HG03439 (cell line): Measurements from ENCODE around the gene GNB3.

ENCODE experiments used
- ATAC-seq: cut with Tn5 transposase; IDR thresholded peaks from one replicate; pipeline ENCODE4 v1.9.1; 2021; ENCODE audit warnings: mild to moderate bottlenecking, moderate library complexity; ENCODE audit not compliant: unreplicated experiment

Gene GNB3

DNA sequence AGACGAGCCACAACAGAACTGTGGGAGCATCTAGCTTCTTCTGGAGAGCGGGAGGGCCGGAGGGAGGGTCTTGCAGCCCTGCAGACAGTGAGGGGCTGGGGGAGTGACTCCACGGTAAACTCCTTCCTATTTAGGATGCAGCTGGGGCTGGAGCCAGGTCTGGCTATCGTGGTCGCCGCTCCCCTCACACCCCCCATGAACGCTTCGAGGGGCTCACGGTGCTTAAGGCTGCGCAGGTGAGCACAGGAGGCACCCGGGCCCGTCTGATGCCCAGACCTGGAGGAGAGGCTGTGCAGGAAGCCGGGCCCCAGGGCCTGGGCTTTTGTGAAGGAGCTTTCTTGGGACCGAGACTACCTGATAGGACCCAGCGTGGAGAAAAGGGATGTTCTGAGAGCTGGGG lies 3.9 kb upstream of the GNB3 start:
- no peak for ATAC-seq

DNA sequence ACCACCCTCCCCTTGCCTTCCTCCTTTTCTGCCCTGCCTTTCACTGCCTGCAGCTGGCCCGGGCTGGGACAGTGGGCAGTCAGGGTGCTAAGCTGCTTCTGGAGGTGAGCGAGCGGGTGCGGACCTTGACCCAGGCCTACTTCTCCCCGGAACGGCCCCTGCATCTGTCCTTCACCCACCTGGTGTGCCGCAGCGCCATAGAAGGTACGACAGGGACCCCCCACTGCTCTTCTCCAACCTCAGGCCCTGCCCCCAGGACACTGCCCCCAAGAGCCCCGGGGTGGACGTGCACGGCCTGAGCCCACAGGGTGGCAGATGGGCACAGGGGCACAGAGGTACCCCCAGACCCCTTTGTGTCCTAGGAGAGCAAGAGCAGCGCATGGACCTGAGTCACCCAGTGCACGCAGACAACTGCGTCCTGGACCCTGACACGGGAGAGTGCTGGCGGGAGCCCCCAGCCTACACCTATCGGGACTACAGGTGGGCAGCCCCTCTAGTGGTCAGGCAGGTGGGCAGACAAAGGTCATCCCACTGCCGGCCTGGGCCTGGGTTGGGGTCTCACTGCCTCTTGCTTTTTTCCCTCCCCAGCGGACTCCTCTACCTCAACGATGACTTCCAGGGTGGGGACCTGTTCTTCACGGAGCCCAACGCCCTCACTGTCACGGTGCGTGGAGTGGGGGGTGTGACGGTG lies 3.2 kb upstream of the GNB3 start:
- no peak for ATAC-seq

DNA sequence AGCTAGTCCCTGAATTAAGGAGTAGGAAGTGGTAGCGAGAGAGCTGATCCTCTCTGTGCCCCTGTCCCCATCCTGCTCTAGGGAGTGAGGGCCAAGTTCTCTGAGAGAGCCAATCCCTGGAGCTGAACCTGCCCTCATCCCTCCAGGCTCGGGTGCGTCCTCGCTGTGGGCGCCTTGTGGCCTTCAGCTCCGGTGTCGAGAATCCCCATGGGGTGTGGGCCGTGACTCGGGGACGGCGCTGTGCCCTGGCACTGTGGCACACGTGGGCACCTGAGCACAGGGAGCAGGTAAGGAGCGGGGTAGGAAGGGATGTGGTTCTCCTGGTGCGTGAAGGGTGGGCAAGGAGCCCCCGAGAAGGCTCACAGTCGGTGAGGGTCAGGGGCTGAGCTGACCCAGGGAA lies 1.9 kb upstream of the GNB3 start:
- ATAC-seq: no peak

DNA sequence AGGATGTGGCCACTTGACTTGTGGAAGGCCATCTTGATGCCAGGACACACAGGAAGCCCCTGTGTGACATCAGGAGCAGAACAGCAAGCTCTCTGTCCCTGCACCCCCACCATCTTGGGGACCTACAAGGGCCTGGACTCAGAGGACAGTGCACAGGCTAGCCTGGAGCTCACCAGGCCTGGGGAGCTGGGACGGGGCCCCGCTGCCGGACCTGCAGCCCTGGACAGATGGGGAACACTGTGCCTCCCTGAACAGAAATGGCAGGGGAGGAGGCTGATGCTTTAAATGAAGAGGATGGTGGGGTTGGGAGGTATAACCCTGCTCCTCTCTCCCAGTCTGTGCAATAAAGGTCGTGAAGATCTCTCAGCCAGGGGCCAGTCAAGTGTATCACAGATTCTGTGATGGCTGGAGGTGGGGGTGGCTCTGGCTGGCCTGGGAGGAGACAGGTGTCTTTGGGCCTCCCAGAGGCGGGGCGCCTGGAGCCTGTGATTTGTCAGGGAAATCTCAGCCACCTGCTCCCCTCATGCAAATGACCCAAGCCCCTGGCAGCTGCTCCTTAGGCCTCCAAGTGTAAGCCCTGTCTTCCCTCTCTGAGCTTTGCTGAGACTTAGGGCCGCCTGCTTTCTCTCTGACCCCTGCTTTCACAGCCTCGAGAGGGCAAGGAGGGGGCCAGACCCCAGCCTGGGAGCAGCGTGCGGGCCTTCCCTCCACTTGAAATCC lies 1.1 kb upstream of the GNB3 start:
- no peak for ATAC-seq

DNA sequence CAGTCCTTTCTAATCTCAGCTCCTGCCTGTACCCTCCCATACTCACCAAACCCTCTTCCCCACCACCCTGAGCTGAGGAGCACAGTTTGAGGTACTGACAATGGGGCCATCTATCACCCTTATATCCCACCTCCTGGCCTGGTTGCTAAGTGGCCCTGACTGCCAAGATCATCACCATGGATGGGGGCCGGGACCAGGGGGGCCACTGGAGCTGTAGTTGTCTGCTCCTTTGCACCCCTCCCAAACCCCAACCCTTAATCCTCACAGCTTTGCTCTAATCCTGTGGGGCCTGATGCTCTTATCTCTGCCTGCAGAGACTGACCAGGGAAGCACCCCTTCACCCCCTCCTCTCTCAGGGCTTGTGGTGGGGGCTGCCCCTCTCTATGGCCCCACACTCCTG lies 395 bp upstream of the GNB3 start:
- no peak for ATAC-seq

DNA sequence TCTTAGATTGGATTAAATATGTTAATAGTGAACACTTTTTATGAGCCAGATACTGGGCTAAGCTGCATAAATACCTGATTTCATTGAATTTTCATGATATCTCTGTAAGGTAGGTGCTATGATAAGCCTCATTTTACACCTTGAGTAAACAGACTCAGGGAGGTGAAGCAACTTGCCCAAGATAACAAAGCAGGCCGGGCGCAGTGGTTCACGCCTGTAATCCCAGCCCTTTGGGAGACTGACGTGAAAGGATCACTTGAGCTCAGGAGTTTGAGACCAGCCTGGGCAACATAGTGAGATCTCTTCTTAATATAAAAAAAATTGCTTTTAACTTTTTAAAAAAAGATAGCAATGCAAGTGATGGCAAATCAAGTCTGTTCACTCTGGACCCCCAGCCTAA lies 1.4 kb downstream of the GNB3 start:
- no peak for ATAC-seq

DNA sequence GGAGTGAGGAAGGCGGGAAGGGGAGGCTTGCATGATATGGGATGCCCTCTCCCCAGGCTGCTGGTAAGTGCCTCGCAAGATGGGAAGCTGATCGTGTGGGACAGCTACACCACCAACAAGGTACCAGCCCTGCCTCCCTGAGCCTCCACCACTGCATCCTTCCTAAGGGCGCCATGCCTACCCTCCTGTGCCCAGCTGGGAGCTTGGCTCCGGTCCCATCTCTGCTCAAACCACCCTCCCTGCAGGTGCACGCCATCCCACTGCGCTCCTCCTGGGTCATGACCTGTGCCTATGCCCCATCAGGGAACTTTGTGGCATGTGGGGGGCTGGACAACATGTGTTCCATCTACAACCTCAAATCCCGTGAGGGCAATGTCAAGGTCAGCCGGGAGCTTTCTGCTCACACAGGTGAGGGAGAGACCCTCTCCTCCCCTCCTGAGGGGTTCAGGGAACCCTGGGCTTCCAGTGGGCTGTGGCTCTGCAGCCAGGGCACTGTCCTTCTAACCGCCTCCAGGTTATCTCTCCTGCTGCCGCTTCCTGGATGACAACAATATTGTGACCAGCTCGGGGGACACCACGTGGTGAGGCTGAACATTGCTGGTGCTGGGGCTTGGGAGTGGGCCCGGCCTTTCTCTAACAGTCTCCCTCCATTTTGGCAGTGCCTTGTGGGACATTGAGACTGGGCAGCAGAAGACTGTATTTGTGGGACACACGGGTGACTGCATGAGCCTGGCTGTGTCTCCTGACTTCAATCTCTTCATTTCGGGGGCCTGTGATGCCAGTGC lies 2.6 kb downstream of the GNB3 start:
- no peak for ATAC-seq

DNA sequence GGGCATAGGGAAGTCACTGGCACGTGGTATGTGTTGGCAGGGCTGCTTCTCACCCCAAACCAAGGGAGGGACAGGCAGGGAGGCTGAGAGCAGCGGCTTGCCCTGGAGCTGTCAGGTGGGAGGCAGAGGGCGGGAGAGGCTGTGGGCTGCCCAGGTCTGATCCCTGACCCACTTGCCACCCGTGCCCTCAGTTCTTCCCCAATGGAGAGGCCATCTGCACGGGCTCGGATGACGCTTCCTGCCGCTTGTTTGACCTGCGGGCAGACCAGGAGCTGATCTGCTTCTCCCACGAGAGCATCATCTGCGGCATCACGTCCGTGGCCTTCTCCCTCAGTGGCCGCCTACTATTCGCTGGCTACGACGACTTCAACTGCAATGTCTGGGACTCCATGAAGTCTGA lies 4.7 kb downstream of the GNB3 start:
- no peak for ATAC-seq

DNA sequence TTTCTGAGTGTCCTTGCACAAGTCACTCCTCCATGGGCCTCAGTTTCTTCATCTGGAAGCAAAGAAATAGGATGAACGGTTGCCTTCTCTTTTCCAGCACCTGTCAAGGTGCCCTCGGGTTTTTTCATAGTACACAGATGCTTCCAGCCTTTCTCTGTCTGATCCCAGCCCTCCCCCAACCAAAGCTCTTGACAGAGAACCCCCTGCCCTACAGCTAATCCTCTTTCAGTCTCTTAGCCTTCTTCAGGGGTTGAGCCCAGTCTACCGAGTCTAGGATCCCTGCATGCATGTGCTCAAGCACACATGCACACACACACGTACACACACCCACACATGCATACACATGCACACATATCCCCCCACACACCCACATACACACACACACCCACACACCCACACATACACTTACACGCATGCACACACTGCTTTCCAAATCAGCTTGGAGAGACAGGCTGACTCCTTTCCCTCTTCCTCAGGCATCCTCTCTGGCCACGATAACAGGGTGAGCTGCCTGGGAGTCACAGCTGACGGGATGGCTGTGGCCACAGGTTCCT lies 5.7 kb downstream of the GNB3 start:
- ATAC-seq: no peak

DNA sequence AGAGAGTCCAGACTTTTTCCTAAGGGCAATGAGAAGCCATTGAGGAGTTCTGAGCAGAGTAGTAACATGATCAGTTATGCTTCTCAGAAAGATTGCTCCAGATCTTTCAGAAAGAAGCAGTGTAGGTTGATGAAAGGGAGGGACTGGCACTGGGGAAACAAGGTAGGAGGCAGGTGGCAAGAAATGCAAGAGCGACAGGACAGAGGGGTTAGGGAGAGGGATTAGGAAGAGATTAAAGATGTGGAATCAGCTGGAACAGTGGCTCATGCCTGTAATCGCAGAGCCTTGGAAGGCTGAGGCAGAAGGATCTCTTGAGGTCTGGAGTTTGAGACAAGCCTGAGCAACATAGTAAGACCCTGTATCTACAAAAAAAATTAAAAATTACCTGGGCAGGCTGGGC lies 7.0 kb downstream of the GNB3 start:
- no peak for ATAC-seq

DNA sequence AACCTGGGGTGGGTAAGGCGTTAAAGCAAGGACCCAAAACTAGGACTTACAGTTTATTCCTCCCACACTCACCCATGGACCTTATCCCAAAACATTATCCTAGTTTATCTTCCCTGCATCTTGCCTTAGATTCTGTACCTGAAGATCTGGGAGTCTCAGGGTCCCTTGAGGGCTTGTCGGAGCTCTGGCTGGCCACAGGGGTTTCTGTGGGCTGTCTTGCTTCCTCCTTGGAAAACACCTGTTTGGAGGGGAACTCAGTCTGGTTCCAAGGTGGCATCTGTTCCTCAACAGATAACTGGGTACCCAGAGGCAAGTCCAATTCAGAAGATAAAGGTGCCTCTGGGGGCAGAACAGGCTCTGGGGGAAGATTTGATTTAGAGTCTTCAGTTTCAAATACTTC lies 8.7 kb downstream of the GNB3 start:
- no peak for ATAC-seq

DNA sequence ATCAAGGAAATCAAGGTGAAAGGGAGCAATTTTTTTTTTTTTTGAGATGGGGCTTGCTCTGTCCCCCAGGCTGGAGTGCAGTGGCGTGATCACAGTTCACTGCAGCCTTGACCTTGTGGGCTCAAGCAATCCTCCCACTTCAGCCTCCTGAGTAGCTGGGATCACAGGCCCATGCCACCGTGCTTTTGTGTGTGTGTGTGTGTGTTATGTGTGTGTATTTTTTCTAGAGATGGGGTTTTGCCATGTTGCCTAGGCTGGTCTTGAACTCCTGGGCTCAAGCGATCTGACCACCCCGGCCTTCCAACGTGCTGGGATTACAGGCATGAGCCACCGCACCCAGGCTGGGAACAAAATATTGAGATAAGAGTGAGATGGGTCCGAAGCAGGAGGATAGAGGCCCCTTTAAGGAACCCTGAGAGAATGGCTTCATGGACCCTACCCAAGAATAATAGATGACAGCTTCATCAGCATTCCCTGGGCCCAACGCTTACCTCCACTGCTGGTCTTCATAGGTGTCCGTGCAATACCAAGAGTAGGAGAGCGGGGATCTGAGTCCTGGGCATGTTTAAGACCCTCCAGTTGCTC lies 9.3 kb downstream of the GNB3 start:
- no peak for ATAC-seq

DNA sequence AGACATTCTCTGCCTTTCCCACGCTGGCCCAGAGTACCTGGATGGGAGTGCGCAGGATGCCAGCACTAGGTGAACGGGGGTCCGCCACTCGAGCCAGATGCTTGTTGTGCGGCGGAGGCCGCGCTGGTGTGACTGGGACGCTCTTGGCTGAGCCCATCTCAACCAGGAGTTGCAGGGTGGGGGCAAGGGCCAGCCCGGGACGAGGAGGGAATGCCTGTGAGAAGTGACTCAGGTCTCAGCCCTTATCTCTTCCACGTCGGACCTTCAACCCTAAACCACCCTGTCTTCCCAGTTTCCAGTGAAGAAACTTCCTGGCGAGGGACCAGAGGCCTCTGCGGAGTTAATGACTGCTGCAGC lies 10.0 kb downstream of the GNB3 start:
- ATAC-seq: no peak

DNA sequence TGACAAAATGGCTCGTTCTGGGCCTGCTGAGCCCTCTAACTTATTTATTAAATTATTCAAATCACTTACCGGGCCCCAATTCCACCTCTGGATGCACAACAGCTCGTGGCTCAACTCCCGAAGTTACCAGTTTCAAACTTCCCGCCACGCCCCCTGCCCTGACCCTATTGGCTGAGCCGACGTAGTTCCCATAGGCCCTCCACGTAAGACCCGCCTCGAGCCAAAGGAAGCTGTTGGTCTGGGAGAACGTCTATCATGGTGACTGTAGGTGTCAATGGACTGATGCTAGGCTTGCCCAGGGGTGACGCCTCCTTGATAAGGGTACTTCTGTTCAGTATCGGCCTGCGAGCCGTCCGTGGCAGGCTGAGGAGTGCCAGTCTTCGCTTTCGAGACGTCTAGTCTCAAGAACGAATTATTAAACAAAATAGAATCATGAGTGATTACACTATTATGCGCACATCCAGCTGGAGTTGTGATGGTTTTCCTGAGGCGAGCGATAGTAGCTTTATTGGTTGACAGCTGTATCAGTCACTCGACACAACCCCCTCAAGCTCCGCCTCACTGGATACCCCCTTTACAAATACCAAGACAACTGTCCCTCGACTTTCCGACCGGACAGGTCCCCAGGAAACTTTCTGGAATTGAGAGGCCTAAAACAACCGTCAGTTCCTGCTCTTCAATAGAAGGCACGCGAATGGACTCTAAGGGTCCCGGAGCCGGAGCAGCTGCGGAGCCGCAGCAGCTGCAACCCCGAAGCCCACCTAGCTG lies 10.6 kb downstream of the GNB3 start, which contains the start of gene CDCA3:
Gene CDCA3 (minus strand): TSS at position 134 of the 768 bp plus-strand sequence. CDS start 334 bp downstream, outside the sequence.
- peak; percentile 59 for ATAC-seq

DNA sequence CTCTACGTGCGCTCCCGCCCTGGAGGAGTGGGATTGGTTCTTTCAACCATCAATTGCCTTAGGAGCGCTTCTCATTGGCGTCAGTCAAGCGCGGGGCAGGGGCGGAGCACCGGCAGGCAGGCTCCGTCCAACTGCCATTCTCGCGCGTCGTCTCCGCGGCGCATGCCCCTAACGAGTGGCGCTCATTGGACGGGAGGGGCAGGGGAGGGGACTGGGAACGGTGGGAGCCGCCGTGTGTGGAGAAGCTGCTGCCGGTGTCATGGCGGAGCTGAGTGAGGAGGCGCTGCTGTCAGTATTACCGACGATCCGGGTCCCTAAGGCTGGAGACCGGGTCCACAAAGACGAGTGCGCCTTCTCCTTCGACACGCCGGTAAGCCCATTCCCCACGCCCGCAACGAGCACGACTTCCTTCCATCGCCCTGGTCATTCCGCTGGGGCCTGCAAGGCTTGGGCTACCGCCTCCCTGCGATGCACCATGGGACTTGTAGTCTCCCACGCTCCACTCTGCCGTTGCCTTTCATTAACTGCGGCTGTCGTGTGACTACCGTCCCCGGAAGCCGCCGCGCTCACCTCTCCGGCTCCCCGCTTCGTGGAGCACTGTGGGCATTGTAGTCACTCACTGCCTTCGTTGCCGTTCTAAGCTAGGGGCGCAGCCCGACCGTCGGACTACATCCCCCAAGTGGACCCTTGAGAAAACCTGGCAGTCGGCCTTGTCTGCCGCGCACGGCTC lies 11.4 kb downstream of the GNB3 start, which contains the start of gene USP5:
Gene USP5 (plus strand): TSS at position 230 of the 730 bp plus-strand sequence. CDS start 30 bp downstream, at position 260.
- ATAC-seq: peak; percentile 74

DNA sequence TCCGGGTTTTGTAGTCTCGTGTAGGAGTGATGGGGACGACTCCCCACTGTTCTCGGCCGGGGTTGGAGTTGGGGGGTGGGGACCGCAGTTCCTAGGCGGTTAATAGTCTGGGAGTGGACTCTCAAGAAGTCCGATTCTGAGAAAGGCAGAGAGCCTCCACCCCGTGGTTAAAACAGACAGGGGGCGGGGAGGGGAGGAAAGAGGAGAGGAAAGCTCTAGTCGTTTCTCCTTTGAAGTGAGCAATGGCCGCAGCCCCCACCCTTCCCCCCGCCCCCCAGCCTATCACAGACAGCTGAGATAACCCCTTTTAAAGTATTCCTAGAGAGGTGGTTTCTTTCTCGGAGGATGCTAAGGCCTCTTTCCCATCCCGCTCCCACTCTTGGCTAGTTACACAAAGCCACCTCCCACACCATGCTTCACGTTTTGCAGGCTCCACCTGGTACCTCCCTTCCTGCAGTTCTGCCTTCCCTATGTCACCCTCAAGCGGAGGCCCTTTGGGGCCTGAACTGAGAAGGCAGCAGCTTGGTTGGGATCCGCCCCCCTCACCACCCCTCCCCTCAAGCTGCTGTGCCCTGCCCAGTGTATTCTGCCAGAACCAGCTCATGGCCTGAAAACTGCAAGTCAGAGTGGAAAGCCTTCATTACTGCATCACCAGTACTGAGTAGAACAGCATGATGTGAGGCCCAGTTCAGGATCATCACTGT lies 12.1 kb downstream of the GNB3 start:
- ATAC-seq: no peak

DNA sequence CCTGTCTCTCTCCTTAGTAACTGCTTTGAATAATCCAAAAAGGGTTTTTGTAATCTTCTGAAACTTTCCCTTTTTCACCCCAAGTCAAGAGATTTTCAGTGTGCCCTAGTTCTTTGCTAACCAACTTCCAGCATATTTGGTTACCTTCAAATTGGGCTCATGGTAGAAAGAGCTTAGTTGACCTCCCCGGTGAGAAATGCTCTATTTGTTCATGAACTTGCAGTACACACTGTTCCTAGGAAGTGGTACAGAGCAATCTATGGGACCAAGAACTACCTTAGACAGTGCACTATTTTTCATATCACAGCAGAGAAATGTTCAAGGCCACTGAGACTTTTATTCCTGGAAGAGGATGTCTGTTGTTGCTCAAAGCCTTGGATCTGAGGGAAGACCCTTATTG lies 12.9 kb downstream of the GNB3 start:
- ATAC-seq: no peak

DNA sequence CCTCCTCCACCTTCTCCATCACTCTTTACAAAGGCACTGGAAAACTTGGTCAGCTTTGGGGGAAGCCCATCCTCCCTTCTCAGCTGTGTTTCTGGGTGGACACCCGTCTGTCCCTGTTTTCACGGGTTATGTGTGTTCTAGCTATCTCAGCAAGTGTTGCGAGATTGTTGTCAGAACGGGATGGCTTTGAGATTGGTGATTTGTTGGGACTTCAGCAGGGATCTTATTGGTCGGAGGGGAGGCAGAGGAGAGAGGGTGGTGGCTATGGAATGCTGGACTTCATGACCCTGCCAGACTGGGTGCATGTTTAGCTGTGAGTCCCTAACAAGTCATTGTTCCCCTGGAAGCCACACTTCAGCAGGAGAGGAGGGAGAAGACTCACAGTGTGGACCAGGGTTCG lies 13.3 kb downstream of the GNB3 start:
- no peak for ATAC-seq

DNA sequence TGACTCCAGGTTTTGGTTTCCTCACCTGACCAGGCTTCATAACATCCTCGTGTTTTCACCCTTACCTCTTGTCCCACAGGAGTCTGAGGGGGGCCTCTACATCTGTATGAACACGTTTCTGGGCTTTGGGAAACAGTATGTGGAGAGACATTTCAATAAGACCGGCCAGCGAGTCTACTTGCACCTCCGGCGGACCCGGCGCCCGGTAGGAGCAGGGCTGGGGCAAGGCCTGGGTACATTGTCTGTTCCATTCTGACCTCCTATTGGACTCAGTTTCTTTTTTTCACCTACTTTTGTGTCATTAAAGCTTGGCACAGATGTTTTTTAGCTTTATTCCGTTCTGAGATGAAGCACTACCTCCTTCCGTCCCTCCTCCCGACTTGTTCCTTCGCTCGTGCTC lies 14.6 kb downstream of the GNB3 start:
- ATAC-seq: no peak
